H1 (cell line): ENCODE data around the gene DFFB.

Experiments
- POLR2A ChIP-seq, 2 experiments: IDR thresholded peaks; 1 replicate in 1 of 2; 2 replicates in 1 of 2; pipeline ENCODE4 v1.6.1; 2011; ENCODE audit warnings: low read depth in 2 of 2, low read length in 2 of 2, mild to moderate bottlenecking in 2 of 2; ENCODE audit errors: control extremely low read depth in 1 of 2
- POLR2AphosphoS5 ChIP-seq: IDR thresholded peaks from 2 replicates; pipeline ENCODE4 v1.6.1; 2011; ENCODE audit warnings: low read depth, low read length
- TF ChIP-seq, protein P1 (sequence below), 3 experiments: IDR thresholded peaks; 1 replicate in 2 of 3; 2 replicates in 1 of 3; pipeline versions ENCODE4 v1.5.1 to v1.6.1; 2011; ENCODE audit warnings: low read length in 3 of 3, mild to moderate bottlenecking in 3 of 3, inconsistent platforms in 2 of 3, low read depth in 1 of 3, moderate library complexity in 1 of 3; ENCODE audit not compliant: insufficient read depth in 1 of 3; ENCODE audit errors: control extremely low read depth in 1 of 3

DNA sequence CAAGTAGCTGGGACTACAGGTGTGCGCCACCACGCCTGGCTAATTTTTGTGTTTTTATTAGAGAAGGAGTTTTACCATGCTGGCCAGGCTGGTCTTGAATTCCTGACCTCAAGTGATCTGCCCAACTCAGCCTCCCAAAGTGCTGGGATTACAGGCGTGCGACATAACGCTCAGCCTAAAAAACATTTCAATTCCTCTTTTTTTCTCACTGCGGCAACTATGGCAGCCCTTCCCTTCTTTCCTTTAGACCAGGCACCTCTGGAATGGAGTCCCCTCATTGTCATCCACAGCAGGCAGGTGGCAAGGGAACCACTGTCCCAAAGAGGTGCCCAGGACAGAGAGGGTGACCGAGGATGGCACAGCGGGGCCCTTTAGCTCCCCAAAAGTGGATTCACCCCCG is 14.4 kb upstream of the DFFB start:
- TF ChIP-seq, protein P1, sequence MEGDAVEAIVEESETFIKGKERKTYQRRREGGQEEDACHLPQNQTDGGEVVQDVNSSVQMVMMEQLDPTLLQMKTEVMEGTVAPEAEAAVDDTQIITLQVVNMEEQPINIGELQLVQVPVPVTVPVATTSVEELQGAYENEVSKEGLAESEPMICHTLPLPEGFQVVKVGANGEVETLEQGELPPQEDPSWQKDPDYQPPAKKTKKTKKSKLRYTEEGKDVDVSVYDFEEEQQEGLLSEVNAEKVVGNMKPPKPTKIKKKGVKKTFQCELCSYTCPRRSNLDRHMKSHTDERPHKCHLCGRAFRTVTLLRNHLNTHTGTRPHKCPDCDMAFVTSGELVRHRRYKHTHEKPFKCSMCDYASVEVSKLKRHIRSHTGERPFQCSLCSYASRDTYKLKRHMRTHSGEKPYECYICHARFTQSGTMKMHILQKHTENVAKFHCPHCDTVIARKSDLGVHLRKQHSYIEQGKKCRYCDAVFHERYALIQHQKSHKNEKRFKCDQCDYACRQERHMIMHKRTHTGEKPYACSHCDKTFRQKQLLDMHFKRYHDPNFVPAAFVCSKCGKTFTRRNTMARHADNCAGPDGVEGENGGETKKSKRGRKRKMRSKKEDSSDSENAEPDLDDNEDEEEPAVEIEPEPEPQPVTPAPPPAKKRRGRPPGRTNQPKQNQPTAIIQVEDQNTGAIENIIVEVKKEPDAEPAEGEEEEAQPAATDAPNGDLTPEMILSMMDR (IDR thresholded peaks at IDR 0.05; ENCODE audit: control extremely low read depth in 1 of 3, insufficient read depth in 1 of 3, low read depth in 1 of 3, low read length in 3 of 3): no peak
- TF ChIP-seq POLR2AphosphoS5 (no peak), POLR2A (IDR thresholded peaks at IDR 0.05; ENCODE audit: control extremely low read depth in 1 of 2, low read depth in 2 of 2, low read length in 2 of 2) (no peak)
